NB4 (cell line): ENCODE results near the gene IL17RD.

Experiments
- DNase-seq: peaks from one replicate; pipeline ENCODE4 v3.0.0; 2010; ENCODE audit warnings: low read depth
- H3K4me3 ChIP-seq: one replicate; pipeline ENCODE4 v1.5.1; 2011; ENCODE audit warnings: mild to moderate bottlenecking, low read depth, low read length, moderate library complexity
- MYC ChIP-seq: IDR thresholded peaks from 2 replicates; pipeline ENCODE4 v1.6.1; 2011; ENCODE audit warnings: low read depth, low read length
- POLR2A ChIP-seq: IDR thresholded peaks from 2 replicates; pipeline ENCODE4 v1.6.1; 2011; ENCODE audit warnings: mild to moderate bottlenecking; ENCODE audit not compliant: insufficient read length; ENCODE audit errors: extremely low read depth
- TF ChIP-seq, protein P1 (sequence below): IDR thresholded peaks from one replicate; pipeline ENCODE4 v1.5.1; 2012; ENCODE audit warnings: low read depth, low read length
- TF ChIP-seq, protein P2 (sequence below): IDR thresholded peaks from 2 replicates; pipeline ENCODE4 v1.6.1; 2011; ENCODE audit warnings: low read depth, low read length

Gene IL17RD

DNA sequence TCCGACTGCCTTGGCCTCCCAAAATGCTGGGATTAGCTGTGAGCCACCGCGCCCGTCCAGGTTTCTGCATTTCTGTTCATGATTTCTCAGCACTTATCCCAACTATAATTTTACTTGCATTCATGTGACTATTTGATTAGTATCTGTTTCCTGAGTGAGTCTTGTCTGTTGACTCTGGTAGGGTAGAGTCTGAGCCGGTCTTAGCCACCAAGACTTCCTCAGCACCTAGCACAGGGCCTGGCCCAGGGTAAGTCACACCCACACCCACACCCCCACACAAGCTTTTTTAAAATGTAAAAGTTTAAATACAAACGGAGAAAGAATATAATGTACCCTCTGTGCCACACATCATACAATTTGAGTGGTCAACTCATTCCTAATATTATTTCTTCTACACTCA is 107.8 kb downstream of the IL17RD start:
- TF ChIP-seq MYC (no peak), POLR2A (no peak)
- TF ChIP-seq, protein P1, sequence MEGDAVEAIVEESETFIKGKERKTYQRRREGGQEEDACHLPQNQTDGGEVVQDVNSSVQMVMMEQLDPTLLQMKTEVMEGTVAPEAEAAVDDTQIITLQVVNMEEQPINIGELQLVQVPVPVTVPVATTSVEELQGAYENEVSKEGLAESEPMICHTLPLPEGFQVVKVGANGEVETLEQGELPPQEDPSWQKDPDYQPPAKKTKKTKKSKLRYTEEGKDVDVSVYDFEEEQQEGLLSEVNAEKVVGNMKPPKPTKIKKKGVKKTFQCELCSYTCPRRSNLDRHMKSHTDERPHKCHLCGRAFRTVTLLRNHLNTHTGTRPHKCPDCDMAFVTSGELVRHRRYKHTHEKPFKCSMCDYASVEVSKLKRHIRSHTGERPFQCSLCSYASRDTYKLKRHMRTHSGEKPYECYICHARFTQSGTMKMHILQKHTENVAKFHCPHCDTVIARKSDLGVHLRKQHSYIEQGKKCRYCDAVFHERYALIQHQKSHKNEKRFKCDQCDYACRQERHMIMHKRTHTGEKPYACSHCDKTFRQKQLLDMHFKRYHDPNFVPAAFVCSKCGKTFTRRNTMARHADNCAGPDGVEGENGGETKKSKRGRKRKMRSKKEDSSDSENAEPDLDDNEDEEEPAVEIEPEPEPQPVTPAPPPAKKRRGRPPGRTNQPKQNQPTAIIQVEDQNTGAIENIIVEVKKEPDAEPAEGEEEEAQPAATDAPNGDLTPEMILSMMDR, result no peak
- TF ChIP-seq, protein P2, sequence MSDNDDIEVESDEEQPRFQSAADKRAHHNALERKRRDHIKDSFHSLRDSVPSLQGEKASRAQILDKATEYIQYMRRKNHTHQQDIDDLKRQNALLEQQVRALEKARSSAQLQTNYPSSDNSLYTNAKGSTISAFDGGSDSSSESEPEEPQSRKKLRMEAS, result no peak
- H3K4me3 ChIP-seq, result no peak overlapping the region
- DNase-seq, result no peak

DNA sequence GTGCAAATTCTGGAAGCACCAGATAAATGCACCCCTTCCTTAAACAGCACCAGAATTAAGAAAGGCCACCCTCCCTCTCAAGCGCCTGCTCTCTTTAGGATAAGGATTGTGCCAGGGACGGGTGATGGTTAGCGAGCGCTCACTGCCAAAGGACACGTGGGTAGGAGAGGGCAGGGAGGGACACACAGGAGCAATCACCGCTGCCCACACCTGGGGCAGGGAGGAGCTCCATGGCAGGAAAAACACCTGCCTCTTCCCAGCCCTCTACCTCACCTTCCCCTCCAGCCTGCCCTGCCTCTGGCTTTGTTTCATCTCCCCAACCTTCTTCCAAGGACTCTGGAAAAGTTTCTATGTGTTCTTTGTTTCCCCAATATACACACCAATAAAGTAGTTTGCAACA is 112.0 kb downstream of the IL17RD start:
- no peak for TF ChIP-seq POLR2A
- TF ChIP-seq MYC, result no peak
- TF ChIP-seq, protein P2, result no peak
- TF ChIP-seq, protein P1, result no peak
- DNase-seq, result no peak
- H3K4me3 ChIP-seq, result no peak overlapping the region

DNA sequence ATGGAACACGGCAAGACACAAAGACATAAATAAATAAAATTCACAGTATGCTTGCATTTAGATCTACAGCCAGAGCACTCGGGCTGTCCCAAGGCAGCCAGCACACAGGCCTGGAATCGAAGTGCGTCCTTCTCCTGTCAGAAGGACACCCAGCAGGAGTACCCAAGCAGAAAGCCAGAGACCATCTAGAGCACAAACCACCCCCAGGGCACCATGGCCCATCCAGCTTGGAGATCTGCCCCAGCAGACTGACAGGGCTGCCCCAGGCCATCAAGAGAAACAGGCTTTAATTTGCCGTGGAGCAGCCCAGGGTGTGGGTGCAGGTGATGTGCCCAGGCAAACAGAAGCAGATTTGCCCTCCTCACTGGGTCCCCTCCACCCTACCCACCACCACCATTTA is 112.5 kb downstream of the IL17RD start:
- TF ChIP-seq POLR2A (no peak), MYC (no peak)
- TF ChIP-seq, protein P2, result no peak
- TF ChIP-seq, protein P1, result no peak
- H3K4me3 ChIP-seq, result no peak overlapping the region
- DNase-seq, result no peak

DNA sequence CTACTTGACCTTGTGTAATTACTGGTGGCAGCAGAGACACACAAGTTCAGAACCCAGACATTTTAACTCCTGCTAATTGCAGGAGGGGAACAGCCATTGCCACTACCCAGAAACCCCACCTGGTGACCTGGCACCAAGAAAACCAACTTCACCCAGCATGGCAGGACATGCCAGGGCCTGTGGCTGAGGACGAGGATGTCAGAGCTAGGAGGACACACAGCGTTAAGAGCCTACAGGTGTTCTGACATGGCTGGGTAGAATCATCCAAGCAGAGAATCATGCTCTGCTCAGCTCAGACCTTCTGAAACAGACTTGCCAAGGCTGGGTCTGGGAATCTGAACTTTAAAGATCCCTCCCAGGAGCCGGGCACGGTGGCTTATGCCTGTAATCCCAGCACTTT is 116.4 kb downstream of the IL17RD start:
- H3K4me3 ChIP-seq, result no peak overlapping the region
- DNase-seq, result no peak
- TF ChIP-seq POLR2A (no peak), MYC (no peak)
- TF ChIP-seq, protein P1, result no peak
- TF ChIP-seq, protein P2, result no peak

DNA sequence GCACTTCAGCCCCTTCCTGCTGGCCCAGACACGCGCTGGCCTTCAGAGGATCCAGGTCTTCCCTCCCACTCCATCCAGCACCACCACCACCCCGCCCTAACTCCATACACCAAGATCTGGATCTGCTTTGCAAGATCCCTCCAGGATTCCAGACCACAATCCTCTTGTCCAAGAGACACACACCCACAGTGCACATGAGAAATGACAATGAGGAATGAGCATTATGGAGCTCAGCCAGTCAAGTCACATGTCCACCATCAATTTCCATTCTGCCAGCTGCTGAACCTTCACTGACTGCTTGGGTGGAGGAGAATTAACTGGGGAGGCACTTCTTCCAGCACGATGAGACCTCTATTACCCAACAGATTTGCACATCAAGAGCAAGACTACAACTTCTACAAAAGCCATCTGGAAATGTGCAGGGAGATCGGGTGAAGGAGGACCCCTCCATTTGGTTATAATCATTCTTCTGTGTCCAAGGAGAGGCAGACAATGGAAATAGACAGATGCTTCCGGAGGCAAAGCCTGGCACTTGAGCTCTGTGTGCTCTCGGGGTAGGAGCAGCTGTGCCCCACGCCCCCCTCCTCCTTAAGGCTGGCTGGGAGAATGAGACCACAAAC is 117.0 kb downstream of the IL17RD start:
- no peak for DNase-seq
- TF ChIP-seq, protein P2, result peak; percentile 14; the same call in 1 of the 2 replicates
- TF ChIP-seq MYC, result no peak
- H3K4me3 ChIP-seq, result no peak overlapping the region

DNA sequence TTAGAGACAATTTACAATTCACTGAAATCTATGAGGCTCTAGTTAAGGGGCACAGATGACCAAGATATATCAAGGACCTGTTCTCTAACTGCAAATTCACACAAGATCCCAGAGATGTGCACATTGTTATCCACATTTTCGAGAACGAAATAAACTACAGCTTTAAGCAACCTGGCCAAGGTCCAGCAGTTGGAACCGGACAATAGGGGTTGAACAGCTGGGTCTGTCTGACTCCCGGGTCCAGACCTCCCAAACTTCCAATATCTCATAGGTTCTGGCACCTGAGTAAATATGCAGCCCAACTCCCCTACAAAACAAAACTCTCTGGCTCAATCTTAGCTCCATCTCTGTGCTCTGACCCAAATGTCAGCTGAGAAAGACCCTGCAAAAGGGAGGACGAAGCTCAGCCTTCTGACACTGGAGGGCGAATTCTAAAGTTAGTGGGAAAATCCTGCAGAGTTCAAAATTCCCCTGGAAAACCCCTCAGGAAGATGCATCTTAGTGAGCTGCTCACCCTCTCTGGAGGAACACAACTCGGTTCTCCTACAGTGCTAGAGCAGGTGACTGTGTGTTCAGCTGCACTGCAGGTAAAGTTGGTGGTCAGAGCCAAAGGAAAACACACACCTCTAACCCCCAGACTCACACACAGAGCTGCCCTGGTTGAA is 118.9 kb downstream of the IL17RD start:
- no peak for DNase-seq
- H3K4me3 ChIP-seq, result no peak overlapping the region
- TF ChIP-seq POLR2A, result no peak
- TF ChIP-seq, protein P1, result no peak
- TF ChIP-seq, protein P2, result no peak
- no peak for TF ChIP-seq MYC
